Measurements from ENCODE around the gene HINFP. TPM values are rescaled to one million over a fixed set of nuclear protein-coding genes. Genes with fewer than 3 reads are reported as not detected.

The HINFP gene
- total and polyA plus RNA-seq, 9 of the 15 experiments (the other 6 are each of a cell fraction or from before 2014, with no cell fraction given): 13.8 to 34.1 (median 22.5) TPM

DNA sequence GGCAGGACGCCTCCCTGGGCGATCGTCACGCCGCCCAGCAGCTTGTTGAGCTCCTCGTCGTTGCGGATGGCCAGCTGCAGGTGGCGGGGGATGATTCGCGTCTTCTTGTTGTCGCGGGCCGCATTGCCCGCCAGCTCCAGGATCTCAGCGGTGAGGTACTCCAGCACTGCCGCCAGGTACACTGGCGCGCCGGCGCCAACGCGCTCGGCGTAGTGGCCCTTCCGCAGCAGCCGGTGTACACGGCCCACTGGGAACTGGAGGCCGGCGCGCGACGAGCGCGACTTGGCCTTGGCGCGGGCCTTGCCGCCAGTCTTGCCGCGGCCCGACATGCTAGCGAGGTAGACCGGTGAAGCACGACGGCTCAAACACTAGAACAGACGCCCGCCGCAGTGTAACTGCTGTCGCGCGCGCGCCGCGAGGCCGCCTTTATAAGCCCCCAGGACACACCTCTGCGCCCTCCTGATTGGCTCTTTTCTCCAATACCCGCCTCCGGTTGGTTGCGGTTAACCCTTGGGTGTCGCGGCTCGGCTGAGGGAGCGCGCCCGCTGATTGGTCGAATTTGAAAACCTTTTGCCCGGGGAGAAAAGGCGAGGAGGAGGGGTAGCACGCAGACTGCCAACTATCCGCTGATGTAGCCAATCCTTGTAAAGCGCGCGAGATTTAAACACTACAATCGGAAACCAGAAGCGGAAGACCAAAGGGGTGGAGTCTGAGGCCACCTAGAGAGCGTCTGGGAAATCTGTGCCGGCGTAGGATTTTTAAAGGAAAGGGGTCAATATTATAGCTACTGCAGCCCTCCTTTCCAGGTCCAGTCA is 26.1 kb upstream of the HINFP start (continued):
- TF ChIP-seq ZHX1 (conservative IDR thresholded peaks at IDR 0.05; ENCODE audit: low read length) (no peak), ILF3 (IDR thresholded peaks at IDR 0.05; ENCODE audit: borderline replicate concordance) (0 out of 2 replicates have a peak, but pooled peaks have one; percentile 14), AFF4 (CRISPR knock-in tag; IDR thresholded peaks at IDR 0.05) (peak; percentile 99), ZNF77 (CRISPR knock-in tag; IDR thresholded peaks at IDR 0.05) (no peak), ZNF140 (CRISPR knock-in tag; IDR thresholded peaks at IDR 0.05) (no peak), ZNF766 (CRISPR knock-in tag; conservative IDR thresholded peaks at IDR 0.05) (peak; percentile 70), EP400 (IDR thresholded peaks at IDR 0.05) (peak; percentile 96), CGGBP1 (CRISPR knock-in tag; IDR thresholded peaks at IDR 0.05) (peak; percentile 88; the same call in 1 of the 2 replicates), SNRNP70 (optimal IDR thresholded peaks at IDR 0.05; ENCODE audit: low read depth, low read length) (no peak), FOXJ3 (CRISPR knock-in tag; IDR thresholded peaks at IDR 0.05) (no peak), EP300 (IDR thresholded peaks at IDR 0.05; ENCODE audit: low read length) (no peak), ZNF511 (CRISPR knock-in tag; IDR thresholded peaks at IDR 0.05) (peak; percentile 90), SOX6 (IDR thresholded peaks at IDR 0.05) (peak; percentile 39), ELF1 (tag; IDR thresholded peaks at IDR 0.05) (peak; percentile 87)
- TF ChIP-seq, protein P1, sequence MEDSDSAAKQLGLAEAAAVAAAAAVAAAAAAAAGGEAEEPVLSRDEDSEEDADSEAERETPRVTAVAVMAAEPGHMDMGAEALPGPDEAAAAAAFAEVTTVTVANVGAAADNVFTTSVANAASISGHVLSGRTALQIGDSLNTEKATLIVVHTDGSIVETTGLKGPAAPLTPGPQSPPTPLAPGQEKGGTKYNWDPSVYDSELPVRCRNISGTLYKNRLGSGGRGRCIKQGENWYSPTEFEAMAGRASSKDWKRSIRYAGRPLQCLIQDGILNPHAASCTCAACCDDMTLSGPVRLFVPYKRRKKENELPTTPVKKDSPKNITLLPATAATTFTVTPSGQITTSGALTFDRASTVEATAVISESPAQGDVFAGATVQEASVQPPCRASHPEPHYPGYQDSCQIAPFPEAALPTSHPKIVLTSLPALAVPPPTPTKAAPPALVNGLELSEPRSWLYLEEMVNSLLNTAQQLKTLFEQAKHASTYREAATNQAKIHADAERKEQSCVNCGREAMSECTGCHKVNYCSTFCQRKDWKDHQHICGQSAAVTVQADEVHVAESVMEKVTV (CRISPR knock-in tag; IDR thresholded peaks at IDR 0.05): 0 out of 2 replicates have a peak, but pooled peaks have one; percentile 30
